HPDE6-E6E7 (cell line): ENCODE results near the gene SHISAL1.

ENCODE experiments used
- DNase-seq: peaks from one replicate; pipeline ENCODE4 v3.0.0; 2011; ENCODE audit warnings: missing footprints; ENCODE audit errors: extremely low spot score

The SHISAL1 gene

GRCh38 chr22:44278243-44279068 is 34.3 kb downstream of the SHISAL1 start:
- DNase-seq: no peak

GRCh38 chr22:44277386-44278135 is 35.2 kb downstream of the SHISAL1 start:
- no peak for DNase-seq

DNA sequence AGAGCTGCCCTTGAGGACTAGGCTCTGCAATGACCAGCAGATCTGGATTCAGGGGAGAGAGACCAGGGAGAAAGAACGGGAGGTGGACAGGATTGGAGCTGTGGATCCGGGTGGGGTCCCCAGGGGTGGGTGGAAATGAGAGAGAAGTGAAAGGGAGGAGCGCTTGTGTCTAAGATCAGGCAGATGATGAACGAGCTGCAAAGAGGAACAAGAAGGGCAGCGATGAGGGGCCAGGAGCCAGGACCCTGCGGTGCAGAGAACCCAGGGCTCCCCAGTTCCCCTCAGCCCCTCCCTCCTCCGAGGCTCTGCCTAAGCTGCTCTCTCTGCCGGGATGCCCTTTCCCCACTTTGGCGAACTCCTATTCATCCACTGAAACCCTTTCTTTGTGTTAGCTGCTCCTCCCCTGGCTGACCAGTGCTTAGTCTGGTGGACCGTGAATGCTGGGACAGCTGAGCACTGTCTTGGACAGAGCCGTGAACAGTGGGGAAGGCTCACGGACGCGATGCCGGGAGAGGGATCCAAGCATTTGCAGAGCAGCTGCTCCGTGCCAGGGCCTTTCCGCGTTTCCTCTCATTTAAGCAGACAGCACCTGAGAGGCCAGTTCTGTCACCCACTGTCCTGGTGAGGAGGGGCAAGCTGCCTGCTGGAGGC is 35.9 kb downstream of the SHISAL1 start:
- no peak for DNase-seq

DNA sequence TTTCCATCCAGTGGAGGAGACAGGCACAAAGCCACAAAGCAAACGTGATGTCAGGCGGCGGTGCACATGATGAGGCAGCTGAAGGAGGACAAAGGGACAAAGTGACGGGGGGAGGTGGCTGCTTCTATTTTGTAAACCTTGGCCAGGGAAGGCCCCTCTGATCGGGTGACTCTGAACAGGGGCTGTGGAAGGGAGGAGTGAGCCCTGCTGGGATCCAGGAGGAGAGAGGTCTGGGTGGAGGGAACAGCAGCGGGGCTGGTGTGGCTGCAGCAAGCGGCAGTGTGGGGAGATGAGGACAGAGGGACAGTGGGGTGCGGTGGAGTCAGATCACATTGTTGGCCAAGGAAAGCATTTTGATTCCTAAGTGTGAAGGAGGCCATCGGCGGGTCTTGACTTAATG is 36.7 kb downstream of the SHISAL1 start:
- no peak for DNase-seq

DNA sequence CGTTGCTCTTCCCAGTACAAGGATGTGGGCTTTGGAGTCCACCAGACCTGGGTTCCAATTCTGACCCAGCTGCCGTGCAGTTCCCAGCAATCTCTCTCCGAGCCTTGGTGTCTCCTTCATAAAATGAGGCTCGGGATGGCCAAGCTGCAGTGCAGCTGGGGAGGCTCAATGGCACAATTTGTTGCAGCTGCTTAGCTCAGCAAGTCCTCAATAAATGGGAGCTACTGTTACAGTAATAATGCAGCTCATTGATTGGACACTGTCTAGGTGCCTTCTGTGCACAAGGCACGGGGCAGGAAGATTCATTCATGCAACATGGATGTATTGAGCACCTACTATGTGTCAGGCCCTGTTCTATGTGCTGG is 37.1 kb downstream of the SHISAL1 start:
- DNase-seq: no peak

DNA sequence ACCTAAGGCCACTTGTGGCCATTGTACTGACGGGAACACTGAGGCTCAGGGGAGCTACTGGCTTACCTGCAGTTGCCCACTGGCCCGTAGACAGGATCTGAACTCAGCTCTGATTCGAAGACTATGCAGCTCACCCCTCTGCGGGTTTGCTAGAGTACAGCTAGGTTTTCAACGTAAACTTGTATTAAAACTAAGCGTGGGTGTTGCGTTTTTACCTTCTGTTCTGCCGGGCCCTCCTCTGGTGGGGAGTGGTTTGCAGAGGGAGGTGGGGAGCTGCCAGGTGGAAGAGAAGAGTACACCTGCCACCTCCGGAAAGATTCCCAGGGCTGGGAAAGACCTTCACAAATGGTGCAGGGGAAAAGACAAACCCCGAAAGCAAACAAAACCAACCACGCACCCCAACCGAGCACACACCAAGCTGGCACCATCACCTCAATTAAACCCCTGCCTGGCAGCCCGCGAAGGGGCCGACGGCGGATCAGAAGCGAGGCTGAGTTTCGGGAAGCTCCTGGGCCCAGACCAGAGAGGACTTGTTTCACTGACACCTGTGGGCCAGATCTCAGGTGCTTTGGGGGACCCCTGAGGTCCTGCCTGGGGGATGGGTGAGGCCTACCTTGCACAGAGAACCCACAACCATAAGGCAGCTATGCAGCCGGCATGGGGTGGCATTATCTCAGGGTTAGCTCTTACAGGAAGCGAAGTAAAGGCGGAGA is 37.7 kb downstream of the SHISAL1 start:
- no peak for DNase-seq

GRCh38 chr22:44273175-44273574 is 39.6 kb downstream of the SHISAL1 start:
- no peak for DNase-seq

DNA sequence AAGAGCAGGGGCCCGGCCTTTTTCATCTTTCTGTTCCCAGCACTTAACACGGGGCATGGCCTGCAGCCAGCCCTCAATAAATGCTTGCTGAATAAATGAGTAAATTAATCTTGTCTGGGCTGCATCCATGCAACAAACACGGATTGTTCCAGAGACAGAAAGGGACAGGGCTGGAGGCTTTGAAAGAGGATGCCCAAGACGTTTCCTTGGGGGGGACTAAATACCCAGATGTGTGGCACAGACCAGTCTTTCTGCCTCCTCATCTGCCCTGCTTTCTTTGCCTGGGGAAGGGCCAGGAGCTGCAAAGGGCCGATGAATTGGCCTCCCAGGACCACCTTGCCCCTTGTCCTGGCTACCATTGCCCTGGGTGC is 40.4 kb downstream of the SHISAL1 start:
- no peak for DNase-seq

- no peak for DNase-seq
Measured at GRCh38 chr22:44271732-44272400, 40.9 kb downstream of the SHISAL1 start.

GRCh38 chr22:44271010-44271500 is 41.7 kb downstream of the SHISAL1 start:
- DNase-seq: no peak

DNA sequence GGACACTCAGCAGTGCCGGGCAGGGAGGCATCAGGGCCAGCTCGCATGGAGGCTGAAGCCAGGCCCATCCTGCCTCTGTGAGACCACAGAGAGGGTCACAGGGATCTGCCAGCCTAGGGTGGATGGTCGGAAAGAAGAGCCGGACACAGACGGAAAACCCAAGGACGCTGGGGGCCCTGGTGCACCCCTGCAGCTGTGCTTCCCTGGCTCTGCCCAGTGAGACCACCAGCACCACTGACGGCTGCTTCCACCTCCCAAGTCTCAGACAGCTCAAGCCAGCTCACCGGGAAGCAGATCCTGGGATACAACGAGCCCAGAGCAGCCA is 42.2 kb downstream of the SHISAL1 start:
- DNase-seq: no peak

- no peak for DNase-seq
Measured at GRCh38 chr22:44269757-44270555, 42.8 kb downstream of the SHISAL1 start.

DNA sequence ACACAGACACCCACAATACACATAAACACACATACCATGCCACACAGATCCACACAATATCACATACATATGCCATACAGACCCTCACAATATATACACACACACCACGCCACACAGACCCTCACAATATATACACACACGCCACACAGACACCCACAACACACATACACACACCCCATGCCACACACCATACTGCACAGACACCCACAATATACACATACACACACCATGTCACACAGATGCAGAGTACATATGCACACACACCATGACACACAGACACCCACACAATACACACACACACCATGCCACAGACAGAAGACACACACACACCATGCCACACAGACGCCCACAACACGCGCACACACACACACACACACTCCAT is 43.6 kb downstream of the SHISAL1 start:
- no peak for DNase-seq

GRCh38 chr22:44268431-44269116 is 44.2 kb downstream of the SHISAL1 start:
- no peak for DNase-seq

GRCh38 chr22:44267856-44268255 is 44.9 kb downstream of the SHISAL1 start:
- DNase-seq: no peak

DNA sequence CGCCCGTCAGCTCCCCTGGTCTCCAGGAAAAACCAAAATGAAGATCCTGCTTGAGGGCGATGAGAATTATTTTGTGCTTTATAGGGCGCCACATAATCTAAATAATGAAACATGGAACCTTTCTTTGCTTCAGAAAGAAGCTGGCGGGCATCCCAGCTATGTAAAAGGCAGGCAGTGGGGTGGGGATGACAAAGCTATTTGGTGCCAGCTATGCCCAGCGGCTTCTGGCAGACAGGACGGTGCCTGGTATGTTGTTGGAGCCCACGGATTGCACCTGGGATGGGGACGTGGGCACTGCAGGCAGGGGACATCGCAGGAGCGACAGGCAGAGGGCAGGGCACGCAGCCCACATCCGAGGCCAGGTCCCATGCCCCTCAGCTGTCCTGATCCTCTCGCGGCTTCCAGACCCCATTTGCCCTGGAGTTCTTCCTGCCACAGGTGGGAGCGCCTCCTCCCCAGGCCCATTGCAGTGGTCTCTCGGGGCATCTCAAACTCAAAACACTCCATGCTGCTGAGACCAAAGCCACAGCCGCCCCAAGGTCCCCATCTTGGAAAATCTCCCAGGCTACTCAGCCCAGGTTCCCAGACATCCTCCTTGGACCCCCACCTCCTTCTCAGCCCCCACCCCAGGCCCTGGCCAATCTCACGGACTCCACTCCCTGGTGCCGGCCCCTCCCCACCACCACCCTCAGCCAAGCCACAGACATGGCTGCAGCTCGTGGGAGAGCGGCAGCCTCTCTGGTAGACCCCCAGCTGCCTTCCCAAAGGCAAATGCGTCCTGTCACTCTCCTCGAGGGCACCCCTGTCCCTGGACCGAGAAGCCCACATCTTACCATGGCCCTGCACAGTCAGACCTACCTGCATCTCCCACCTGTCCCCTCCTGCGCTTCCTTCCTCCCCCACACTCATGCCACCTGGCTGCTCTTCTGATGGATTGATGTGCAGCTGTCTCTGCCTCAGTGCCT is 45.7 kb downstream of the SHISAL1 start:
- no peak for DNase-seq

DNA sequence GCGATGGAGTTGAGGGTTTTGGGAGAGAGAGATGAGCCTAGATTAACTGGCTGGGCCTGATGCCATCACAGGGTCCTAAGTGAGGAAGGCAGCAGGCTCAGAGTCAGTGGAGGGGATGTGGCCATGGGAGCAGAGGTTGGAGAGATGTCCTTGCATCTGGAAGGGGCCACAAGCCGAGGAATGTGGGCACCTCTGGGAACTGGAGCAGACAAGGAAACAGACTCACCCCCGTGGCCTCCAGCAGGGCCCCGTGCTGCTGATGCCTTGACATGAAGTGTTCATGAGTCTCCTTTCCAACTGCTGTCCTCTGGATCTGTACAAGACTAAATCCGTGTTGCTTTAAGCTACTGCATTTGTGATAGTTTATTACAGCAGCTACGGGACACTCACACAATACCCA is 49.2 kb downstream of the SHISAL1 start:
- no peak for DNase-seq

DNA sequence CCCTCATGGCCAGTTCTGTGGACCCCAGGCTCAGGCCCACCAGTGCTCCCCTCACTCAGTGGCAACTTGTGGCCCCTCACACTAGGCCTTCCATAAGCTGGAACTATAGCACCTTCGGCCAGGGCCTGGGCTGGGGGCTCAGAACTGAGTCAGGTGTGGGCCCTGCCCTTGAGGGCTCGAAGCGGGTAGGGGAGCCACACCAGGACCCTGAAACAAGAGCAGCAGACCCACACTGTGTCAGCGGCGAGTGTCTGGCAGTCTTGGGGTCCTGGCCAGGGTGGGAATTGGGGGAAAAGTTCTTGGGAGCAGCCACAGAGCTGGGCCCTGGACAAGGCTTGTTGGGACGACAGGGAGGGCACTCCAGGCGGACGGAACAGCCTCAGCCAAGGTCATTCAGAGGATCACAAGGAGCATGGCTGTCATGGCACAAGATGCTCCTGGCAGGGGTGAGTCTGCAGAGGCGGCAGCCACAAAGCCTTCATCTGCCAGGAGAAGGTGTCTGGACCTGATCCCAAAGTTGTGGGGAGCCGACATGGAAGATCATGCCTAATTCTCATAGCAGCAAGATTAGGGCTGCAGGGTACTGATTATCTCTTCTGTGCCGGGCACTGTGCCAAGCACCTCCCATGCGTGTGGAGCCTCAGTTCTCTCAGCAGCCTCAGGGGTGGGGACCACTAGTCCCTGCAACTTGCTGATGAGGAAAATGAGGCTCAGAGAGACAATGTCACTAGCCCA is 50.7 kb downstream of the SHISAL1 start:
- DNase-seq: no peak
